NCI-H2107 (cell line): ENCODE measurements around the gene TRAPPC14.
"Not testable (repeated sequence)": the region's sequence is repeated elsewhere in the genome, so short reads cannot be mapped to it uniquely, and the experiment has no call there.

ENCODE experiments used
- DNase-seq: peaks from one replicate; lab custom pipeline; 2025; lab: John Stamatoyannopoulos, UW

The TRAPPC14 gene

DNA sequence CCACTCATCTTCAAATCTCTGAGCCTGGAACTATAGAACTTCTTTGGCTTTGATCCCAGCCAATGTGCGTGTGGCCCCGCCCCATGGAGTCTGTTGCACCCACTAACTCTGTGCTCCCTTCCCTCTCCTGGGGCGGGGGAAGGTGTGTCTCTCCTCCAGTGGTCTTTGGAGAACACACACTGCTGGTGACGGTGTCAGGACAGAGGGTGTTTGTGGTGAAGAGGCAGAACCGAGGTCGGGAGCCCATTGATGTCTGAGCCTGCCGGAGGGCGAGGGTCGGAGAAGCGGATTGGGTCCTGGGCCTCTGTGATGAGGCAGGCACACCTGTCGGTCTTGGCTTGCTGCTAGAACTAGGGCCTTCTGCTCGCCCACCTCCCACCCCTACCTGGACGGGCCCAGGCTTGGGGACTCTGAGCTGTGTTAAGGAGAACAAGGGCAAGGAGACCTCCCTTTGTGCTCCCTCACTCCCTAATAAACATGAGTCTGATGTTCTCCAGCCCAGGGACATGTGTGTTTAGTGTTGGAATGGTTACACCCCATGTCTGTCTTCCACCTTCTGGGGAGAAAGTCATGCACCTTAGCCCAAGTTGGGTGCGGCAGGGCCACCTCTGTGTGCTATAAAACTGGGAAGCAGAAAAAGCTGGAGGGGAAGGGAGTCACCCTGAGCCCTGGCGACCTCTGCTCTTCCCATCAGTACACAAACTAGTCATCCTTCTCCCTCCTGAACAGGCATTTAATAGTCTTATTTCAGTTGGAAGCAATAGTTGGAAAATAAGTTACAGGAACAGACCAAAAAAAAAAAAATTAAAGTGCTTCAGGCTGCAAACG, 4.6 kb downstream of the TRAPPC14 start:
- DNase-seq: no peak

GRCh38 chr7:100152937-100153666, 5.4 kb downstream of the TRAPPC14 start:
- no peak for DNase-seq

- DNase-seq: no peak
Observed at GRCh38 chr7:100152404-100152803, 6.1 kb downstream of the TRAPPC14 start.

DNA sequence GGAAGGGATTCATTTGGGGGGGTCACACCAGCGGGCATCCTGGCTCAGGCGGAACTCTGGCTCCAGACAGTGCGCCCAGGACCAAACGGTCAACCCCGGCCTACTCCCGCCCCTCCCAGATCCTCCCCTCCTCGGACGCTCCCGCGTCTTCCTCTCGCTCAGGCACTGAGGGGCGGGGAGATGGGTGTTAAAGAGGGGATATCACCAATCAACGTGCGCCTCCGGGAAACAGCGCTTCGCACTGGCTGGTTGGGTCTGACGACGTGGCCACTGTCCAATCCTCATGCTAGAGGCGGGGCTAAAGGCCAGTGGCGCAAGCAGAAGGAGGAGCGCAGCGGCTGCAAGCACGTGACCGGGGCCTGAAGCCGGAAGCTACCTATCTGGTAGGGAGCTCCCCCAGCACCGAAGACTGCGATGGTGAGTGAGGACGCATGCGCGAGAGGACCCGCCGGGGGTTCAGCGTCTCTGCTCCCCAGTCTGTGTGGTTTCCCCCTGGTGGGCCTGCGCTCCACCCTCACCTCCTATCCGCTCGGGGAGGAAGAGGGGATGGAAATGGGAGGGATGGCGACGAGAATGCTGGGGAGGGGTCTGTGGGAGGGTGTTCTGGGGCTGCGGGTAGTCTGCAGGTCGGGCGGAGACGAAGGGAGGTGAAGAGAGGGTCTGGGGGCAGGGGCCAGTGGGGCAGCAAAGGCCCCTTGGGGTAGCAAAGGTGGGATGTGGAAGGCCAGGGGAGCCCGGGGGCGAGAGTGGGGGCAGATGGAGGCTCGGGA, 9.8 kb downstream of the TRAPPC14 start, which contains the start of gene LAMTOR4:
TSS of gene LAMTOR4 (plus strand) at position 360 of the 770 bp plus-strand sequence. CDS start at position 415, 55 bp downstream.
- peak; percentile 98 for DNase-seq

DNA sequence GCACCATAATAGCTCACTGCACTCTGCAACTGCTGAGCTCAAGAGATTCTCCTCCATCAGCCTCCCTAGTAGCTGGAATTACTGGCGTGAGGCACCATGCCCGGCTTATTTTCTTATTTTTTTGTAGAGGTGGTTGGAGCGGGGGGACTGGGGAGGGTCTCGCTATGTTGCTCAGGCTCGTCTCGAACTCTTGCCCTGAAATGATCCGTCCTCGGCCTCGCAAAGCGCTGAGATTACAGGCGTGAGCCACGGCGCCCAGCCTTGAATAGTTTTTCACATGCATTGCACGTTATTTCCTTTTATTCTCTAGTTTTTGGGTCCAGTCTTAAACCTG, 10.3 kb downstream of the TRAPPC14 start:
- DNase-seq: no peak

DNA sequence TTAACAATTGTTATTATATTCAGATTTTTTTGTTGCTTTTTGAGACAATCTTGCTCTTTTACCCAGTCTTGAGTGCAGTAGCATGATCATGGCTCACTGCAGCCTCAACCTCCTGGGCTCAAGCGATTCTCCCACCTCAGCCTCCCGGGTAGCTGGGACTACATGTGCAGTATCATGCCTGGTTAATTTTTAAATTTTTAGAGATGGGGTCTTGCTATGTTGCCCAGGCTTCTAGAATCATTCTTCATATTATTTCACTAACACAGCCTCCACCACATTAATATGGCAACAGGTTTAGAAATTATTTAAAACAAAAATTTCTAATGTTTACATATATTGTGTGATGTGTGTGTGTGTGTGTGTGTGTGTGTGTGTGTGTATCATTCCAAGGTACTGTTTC, 11.2 kb downstream of the TRAPPC14 start:
- DNase-seq: no peak

DNA sequence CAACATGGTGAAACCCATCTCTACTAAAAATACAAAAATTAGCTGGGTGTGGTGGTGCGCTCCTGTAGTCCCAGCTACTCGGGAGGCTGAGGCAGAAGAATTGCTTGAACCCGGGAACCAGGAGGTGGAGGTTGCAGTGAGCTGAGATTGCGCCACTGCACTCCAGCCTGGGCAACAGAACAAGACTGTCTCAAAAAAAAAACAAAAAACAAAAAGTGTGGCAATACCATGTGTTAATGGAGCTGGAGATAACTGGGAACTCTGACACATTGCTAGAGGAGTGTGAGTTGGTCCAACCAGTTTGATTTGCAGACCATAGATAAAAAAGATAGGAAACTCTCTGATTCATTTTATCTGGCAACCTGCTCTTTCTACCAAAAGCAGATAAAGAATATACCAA, 12.2 kb downstream of the TRAPPC14 start:
- DNase-seq: not testable (repeated sequence)

DNA sequence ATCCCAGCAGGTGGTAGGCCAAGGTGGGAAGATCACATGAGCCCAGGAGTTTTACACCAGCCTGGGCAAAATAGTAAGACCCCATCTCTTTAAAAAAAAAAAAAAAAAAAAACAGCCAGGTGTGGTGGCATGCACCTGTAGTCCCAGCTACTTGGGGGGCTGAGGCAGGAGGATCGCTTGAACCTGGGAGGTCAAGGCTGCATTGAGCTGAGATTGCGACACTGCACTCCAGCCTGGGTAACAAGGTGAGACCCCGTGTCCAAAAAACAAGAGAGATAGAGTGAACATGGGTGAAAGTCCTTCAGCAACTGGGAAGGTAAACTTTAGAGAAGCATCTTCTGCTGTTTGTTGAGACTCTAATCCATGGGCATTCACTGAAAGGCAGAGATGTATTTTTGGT, 16.1 kb downstream of the TRAPPC14 start:
- no peak for DNase-seq

DNA sequence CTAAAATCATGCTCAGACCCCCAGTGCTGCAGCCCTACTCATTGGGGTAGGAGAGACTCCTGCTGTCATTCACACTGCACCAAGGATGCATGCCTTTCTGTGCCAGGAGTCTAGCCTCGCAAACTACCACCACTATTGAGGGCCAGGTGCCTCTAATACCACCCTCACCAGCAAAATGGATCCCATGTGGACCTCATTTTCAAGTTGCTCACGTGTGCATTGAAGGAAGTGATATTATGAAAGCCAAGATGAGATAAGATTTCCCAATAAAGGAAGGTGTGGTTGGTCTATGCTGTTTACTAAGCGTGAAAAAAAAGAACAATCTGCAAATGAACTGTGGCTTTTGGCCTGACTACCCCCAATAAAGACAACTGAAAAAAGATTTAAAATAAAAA, 17.0 kb downstream of the TRAPPC14 start:
- DNase-seq: no peak

DNA sequence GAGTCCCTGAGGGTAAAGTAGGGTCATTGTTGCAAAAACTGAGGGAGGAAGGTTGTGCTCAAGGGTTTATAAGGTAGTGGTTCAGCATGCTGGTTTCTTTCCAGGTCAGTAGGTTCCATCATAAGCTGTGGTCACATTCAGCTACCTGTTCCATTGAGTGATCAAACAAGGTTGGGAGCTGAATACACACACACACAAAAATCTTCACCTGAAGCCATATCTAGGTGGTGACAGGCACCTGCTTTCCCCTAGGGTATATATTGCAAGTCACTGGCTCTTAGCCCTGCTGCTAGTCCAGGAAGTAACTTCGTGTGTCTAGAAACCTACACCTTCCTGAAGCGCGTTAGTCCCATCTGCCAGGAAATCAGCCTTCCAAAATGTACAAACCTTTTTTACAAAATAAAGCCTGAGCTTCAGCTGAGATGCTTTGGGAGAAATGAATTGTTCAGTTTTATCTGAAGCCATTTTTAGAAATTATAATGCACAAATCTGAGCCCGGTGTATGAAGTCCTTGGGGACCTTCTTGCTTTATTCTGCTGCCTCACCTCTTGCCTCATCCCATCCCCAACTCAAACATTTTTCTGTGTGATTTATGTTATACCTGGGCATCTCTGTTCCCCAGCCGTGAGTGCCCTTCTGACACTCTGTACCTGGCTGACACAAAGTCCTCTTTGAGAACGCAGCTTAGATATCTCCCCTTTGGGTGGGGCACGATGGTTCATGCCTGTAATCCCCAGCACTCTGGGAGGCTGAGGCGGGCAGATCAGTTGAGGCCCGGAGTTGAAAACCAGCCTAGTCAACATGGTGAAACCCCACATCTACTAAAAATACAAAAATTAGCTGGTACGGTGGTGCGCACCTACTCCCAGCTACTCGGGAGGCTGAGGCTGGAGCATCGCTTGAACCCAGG, 20.4 kb downstream of the TRAPPC14 start:
- DNase-seq: no peak

DNA sequence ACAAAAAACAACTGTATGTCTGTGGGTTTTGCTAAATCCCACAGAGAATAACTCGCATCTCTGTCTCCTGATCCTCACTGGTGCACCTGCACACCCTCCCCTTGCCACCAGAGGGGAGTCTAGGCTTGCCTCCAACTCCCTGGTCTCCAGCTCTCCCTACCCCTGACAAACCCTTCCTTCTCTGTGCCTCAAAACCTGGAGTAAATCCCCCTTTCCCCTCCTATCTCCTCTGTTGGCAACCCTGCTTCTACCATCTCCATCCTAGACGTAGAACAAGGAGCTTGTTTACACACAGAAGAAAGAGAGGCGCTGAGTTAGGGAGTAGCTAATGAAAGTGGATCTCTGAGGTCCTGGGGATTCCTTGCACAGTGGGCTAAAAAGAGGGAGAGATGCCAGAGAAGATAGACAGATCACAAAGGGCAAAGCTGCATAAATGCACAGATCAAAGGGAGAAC, 25.8 kb downstream of the TRAPPC14 start:
- DNase-seq: peak; percentile 32

DNA sequence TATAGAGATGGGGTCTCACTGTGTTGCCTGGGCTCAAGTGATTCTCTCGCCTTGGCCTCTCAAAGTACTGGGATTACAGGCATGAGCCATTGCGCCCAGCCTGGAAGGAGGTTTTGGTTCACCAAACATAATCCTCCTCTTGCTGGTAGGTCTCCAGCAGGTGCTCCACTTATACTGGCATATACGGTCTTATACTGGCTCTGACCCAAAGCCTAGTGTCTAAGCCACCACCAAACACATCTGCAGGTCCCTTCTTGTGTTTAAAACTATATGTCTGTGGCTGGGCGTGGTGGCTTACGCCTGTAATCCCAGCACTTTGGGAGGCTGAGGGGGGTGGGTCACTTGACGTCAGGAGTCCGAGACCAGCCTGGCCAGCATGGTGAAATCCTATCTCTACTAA, 26.4 kb downstream of the TRAPPC14 start:
- no peak for DNase-seq

- DNase-seq: peak; percentile 85
Observed at GRCh38 chr7:100130608-100131453, 27.7 kb downstream of the TRAPPC14 start.

GRCh38 chr7:100130220-100130607, 28.3 kb downstream of the TRAPPC14 start:
- not testable (repeated sequence) for DNase-seq

- no peak for DNase-seq
Observed at GRCh38 chr7:100128637-100128963, 29.9 kb downstream of the TRAPPC14 start.

DNA sequence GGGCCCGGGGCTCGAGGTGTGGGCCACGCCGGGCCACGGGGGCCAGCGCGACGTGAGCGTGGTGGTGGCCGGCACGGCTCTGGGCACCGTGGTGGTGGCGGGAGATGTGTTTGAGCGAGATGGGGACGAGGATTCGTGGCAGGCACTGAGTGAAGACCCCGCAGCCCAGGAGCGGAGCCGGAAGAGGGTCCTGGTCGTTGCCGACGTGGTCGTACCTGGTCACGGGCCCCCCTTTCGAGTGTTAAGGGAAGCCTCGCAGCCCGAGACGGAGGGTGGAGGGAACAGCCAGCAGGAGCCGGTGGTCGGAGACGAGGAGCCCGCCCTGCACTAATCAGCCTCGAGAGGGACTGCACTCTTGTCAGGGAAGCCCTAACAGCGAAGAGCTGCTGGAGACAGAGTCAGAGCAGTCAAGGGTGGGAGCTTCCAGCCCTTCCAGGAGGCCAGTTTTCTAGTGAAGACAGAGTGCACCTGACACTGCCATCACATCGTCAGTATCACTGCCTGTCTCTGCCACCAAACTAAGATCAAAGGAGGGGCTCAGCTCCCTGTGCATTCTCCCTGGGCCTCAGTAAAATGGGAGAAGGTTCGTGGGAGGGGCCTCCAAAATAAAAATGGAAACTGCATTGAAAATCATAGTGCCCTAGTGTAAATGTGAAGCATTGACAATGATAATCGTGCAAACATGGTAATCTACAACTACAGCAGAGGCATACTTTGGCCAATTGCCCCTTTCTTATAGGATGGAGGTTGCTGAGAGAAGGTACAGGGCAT, 30.5 kb downstream of the TRAPPC14 start:
- DNase-seq: no peak

DNA sequence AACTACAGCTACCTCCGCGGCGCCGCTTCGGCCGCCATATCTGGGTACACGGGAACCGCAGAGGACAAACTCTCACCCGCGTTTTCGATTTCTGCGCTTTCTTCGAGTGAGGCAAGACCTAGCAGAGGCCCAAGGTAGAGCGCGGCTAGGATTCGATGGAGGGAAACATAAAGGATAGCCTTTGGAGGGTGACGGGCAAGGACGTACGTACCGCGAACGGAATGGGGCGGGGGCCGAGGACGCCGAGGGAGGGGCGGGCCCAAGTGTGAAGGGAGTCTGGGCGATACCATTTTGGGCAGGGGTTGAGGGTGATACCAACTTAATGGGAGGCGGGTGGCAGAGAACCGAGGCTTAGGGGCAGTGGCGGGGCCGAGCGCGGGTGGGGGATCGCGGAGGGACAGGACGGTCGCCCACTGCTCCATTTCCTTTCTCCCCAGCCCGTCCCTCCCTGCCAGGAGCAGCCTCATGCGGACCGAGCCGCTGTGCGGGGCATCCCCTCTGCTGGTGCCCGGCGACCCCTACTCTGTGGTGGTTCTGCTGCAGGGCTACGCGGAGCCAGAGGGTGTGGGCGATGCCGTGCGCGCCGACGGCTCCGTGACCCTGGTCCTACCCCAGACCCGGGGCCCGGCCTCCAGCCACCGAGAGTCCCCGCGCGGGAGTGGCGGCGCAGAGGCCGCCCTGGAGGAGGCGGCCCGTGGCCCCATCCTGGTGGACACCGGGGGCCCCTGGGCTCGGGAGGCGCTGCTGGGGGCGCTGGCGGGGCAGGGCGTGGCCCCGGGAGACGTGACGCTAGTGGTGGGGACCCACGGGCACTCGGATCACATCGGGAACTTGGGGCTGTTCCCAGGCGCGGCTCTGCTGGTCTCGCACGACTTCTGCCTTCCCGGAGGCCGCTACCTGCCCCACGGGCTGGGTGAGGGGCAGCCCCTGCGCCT, 31.3 kb downstream of the TRAPPC14 start, which contains the start of gene MBLAC1:
TSS of gene MBLAC1 (plus strand) at position 37 of the 935 bp plus-strand sequence. CDS start at position 466, 429 bp downstream.
- peak; percentile 83 for DNase-seq

DNA sequence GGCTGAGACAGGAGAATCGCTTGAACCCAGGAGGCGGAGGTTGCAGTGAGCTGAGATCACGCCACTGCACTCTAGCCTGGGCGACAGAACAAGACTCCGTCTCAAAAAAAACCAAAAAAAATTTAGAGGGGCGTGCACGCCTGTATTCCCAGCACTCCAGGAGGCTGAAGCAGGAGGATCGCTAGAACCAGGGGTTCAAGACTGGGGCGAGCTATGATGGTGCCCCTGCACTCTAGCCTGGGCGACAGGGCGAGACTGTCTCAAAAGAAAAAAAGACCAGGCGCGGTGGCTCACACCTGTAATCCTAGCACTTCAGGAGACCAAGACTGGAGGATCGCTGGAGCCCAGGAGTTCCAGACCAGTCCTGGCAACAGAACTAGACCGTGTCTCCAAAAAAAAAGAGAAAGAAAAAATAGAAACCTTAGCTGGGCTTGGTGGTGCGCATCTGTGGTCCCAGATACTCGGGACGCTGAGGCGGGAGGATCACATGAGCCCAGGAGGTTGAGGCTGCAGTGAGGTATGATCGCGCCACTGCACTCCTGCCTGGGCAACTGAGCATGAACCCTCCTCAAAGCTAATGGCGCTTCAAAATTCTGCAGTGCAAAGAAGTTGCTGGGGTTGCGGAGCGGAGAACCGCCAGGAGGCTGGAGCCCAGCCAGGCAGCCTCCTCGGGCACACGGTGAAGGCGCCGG, 32.1 kb downstream of the TRAPPC14 start:
- no peak for DNase-seq
